ENCODE results near the gene RXRA. TPM values are rescaled to one million over a fixed set of nuclear protein-coding genes. Genes with fewer than 3 reads are reported as not detected.
A peak's percentile ranks its signal among the peaks of the same experiment; 100 is the strongest.

RXRA gene
- total RNA-seq, 4 donors from 2014 or later = 39.4 to 81.3 (median 67.4) TPM

GRCh38 chr9:134318941-134319305 lies 7.3 kb upstream of the RXRA start:
- H3K36me3 ChIP-seq = no peaks in the 10 kb centered on the region
- TF ChIP-seq POLR2A (IDR thresholded peaks at IDR 0.05) (no peak), CTCF (IDR thresholded peaks at IDR 0.05) (no peak)
- no peak overlapping the region for H3K27ac ChIP-seq
- H3K4me3 ChIP-seq (replicated peaks in 1 of 3) = no peak overlapping the region
- H3K4me1 ChIP-seq = peaks cover 16 to 49% of the 10 kb centered on the region in 2 donors
- no peaks in the 10 kb centered on the region for H3K9me3 ChIP-seq
- intact Hi-C loops (cut with DNase I) = no loop called here
- DNase-seq = no peak
- 94% methylated on average over 5 of the region's 5 CpGs; no CpG with 5 or more reads in 1 of the 2 donors for WGBS, 2 donors
- no peaks in the 10 kb centered on the region for H3K27me3 ChIP-seq

GRCh38 chr9:134319306-134320125 lies 6.7 kb upstream of the RXRA start:
- 88% methylated on average over 11 to 20 of the region's 24 CpGs for WGBS, 2 donors
- intact Hi-C loops (cut with DNase I) = no loop called here
- H3K9me3 ChIP-seq = no peaks in the 10 kb centered on the region
- H3K27me3 ChIP-seq = no peaks in the 10 kb centered on the region
- DNase-seq = no peak
- TF ChIP-seq POLR2A (IDR thresholded peaks at IDR 0.05) (no peak), CTCF (IDR thresholded peaks at IDR 0.05) (no peak)
- H3K36me3 ChIP-seq = no peaks in the 10 kb centered on the region
- no peak overlapping the region for H3K27ac ChIP-seq
- no peak overlapping the region for H3K4me3 ChIP-seq (replicated peaks in 1 of 3)
- H3K4me1 ChIP-seq = peaks cover 22 to 55% of the 10 kb centered on the region in 2 donors

GRCh38 chr9:134320126-134320867 lies 6.0 kb upstream of the RXRA start:
- 69 to 72% methylated on average over 22 of the region's 22 CpGs for WGBS, 2 donors
- Histone ChIP-seq H3K27ac (no peak overlapping the region), H3K27me3 (no peaks in the 10 kb centered on the region), H3K4me3 (replicated peaks in 1 of 3) (no peak overlapping the region), H3K4me1 (peaks cover 28 to 61% of the 10 kb centered on the region in 2 donors), H3K36me3 (no peaks in the 10 kb centered on the region), H3K9me3 (no peaks in the 10 kb centered on the region)
- intact Hi-C loops (cut with DNase I) = no loop called here
- DNase-seq = peak; percentile 39 to 47
- TF ChIP-seq POLR2A (IDR thresholded peaks at IDR 0.05) (no peak), CTCF (IDR thresholded peaks at IDR 0.05) (no peak)

- no peak overlapping the region for H3K27ac ChIP-seq
- intact Hi-C loops (cut with DNase I) = no loop called here
- 35 to 37% methylated on average over 18 to 21 of the region's 22 CpGs for whole genome bisulfite sequencing, 2 donors
- H3K4me3 ChIP-seq (replicated peaks in 1 of 3) = no peak overlapping the region
- H3K36me3 ChIP-seq = no peaks in the 10 kb centered on the region
- DNase-seq = peak; percentile 80 to 89
- peaks cover 28 to 60% of the 10 kb centered on the region in 2 donors for H3K4me1 ChIP-seq
- TF ChIP-seq POLR2A (IDR thresholded peaks at IDR 0.05) = no peak
- no peak for TF ChIP-seq CTCF (IDR thresholded peaks at IDR 0.05)
- no peaks in the 10 kb centered on the region for H3K9me3 ChIP-seq
- H3K27me3 ChIP-seq = no peaks in the 10 kb centered on the region
Measured at GRCh38 chr9:134320868-134321471, 5.3 kb upstream of the RXRA start.

Measured in thyroid gland (tissue), 4 donors.